ENCODE measurements around the gene EIPR1.

- TF ChIP-seq CTCF (conservative IDR thresholded peaks at IDR 0.05; ENCODE audit: low read depth in 2 of 2) (no peak), EZH2 (IDR thresholded peaks at IDR 0.05; ENCODE audit: low read depth, unreplicated experiment) (no peak)
These were observed 216.8 kb downstream of the EIPR1 start for GRCh38 chr2:3160751-3161330.
